Measurements from ENCODE around the gene FKRP. TPM values are rescaled to one million over a fixed set of nuclear protein-coding genes. Genes with fewer than 3 reads are reported as not detected.

The FKRP gene
- total and polyA plus RNA-seq, 2 of the 13 experiments (the other 11 are each of a cell fraction or from before 2014, with no cell fraction given) = 7.3 to 9.8 TPM

- TF ChIP-seq ZBTB40 (IDR thresholded peaks at IDR 0.05) (no peak), ZBTB40 (CRISPR knock-in tag; IDR thresholded peaks at IDR 0.05) (no peak), TBP (CRISPR knock-in tag; IDR thresholded peaks at IDR 0.05) (no peak), ZBTB20 (CRISPR knock-in tag; IDR thresholded peaks at IDR 0.05; ENCODE audit: borderline replicate concordance, low read depth) (no peak), ZMAT5 (CRISPR knock-in tag; IDR thresholded peaks at IDR 0.05; ENCODE audit: borderline replicate concordance, low read depth) (no peak), PITX1 (CRISPR knock-in tag; IDR thresholded peaks at IDR 0.05) (no peak), NR2C2 (CRISPR knock-in tag; IDR thresholded peaks at IDR 0.05; ENCODE audit: borderline replicate concordance) (no peak), ISX (CRISPR knock-in tag; conservative IDR thresholded peaks at IDR 0.05) (no peak), SMARCC2 (IDR thresholded peaks at IDR 0.05) (no peak), NRL (CRISPR knock-in tag; IDR thresholded peaks at IDR 0.05; ENCODE audit: borderline replicate concordance) (no peak), ZNF839 (CRISPR knock-in tag; IDR thresholded peaks at IDR 0.05; ENCODE audit: borderline replicate concordance) (0 out of 2 replicates have a peak, but pooled peaks have one; percentile 39), ZNF232 (CRISPR knock-in tag; IDR thresholded peaks at IDR 0.05; ENCODE audit: borderline replicate concordance) (0 out of 2 replicates have a peak, but pooled peaks have one; percentile 45), RNF219 (CRISPR knock-in tag; IDR thresholded peaks at IDR 0.05) (no peak; the same call in 1 of the 2 replicates), ZNF275 (CRISPR knock-in tag; IDR thresholded peaks at IDR 0.05; ENCODE audit: borderline replicate concordance) (no peak; the same call in 1 of the 2 replicates)
Measured at GRCh38 chr19:46787331-46788261, 41.7 kb downstream of the FKRP start (continued).
